Small intestine (tissue), 7 donors: ENCODE results near the gene TCTA. TPM values are rescaled to one million over a fixed set of nuclear protein-coding genes. Genes with fewer than 3 reads are reported as not detected.

Experiments used
- DNase-seq, 2 donors: peaks; one replicate each; pipeline versions ENCODE4 v3.0.0 to v3.0.0-alpha.2; 2013
- FAIRE-seq: peaks from 2 replicates; lab custom pipeline; 2012; peaks lifted over from hg19 to GRCh38; lab: Jason Lieb, UNC
- H3K27ac ChIP-seq, 3 donors: one replicate each; pipeline ENCODE4 v1.5.1; 2013; ENCODE audit warnings: low read length in 2 of 3, mild to moderate bottlenecking in 2 of 3, control low read depth in 1 of 3, inconsistent platforms in 1 of 3, low read depth in 1 of 3, moderate library complexity in 1 of 3
- H3K27me3 ChIP-seq, 3 donors: one replicate each; pipeline ENCODE4 v1.6.1; 2013; ENCODE audit warnings: low read length in 3 of 3, inconsistent platforms in 1 of 3; ENCODE audit not compliant: control insufficient read depth in 3 of 3, insufficient read depth in 3 of 3
- H3K36me3 ChIP-seq, 3 donors: one replicate each; pipeline ENCODE4 v1.6.1; 2013; ENCODE audit warnings: low read length in 3 of 3, inconsistent platforms in 1 of 3, low read depth in 1 of 3, mild to moderate bottlenecking in 1 of 3, moderate library complexity in 1 of 3; ENCODE audit not compliant: control insufficient read depth in 3 of 3, insufficient read depth in 2 of 3
- H3K4me1 ChIP-seq, 3 donors: one replicate each; pipeline ENCODE4 v1.6.1; 2013; ENCODE audit warnings: low read length in 2 of 3, inconsistent platforms in 1 of 3, low read depth in 1 of 3, mild to moderate bottlenecking in 1 of 3, moderate library complexity in 1 of 3; ENCODE audit not compliant: control insufficient read depth in 3 of 3, insufficient read depth in 2 of 3
- H3K4me3 ChIP-seq, 3 donors: one replicate each; pipeline ENCODE4 v1.5.1; 2013; ENCODE audit warnings: low read length in 3 of 3, control low read depth in 1 of 3, inconsistent platforms in 1 of 3, low read depth in 1 of 3, mild to moderate bottlenecking in 1 of 3, moderate library complexity in 1 of 3
- H3K9me3 ChIP-seq, 2 donors: one replicate each; pipeline ENCODE4 v1.6.1; 2013; ENCODE audit warnings: low read depth in 1 of 2, low read length in 1 of 2; ENCODE audit not compliant: control insufficient read depth in 2 of 2, insufficient read depth in 1 of 2
- WGBS, 3 donors: extraction: QIAGEN DNeasy Blood & Tissue Kit; methylation state at CpG; one replicate each; pipeline ENCODE4 v1.1.7; 2013; 5-methylcytosine and 5-hydroxymethylcytosine counted together
- polyA plus RNA-seq, 4 donors: library from polyadenylated mRNA; stranded (reverse) in 3 of 4; unstranded in 1 of 4; fragments of 200-250 nt in 3 of 4; fragments of 120-200 nt in 1 of 4; gene quantifications; one replicate each; pipeline versions ENCODE4 v1.2.1 to v1.2.3, GENCODE V29; 2013
- donor health status: healthy with polysubstance abuse.
- donor health status: control.
- donor health status: control.
- donor health status: Bipolar disorder and iron deficiency.
- donor health status: healthy.

TCTA gene
- polyA plus RNA-seq, 4 donors: 23.5 to 41.8 (median 32.2) TPM

DNA sequence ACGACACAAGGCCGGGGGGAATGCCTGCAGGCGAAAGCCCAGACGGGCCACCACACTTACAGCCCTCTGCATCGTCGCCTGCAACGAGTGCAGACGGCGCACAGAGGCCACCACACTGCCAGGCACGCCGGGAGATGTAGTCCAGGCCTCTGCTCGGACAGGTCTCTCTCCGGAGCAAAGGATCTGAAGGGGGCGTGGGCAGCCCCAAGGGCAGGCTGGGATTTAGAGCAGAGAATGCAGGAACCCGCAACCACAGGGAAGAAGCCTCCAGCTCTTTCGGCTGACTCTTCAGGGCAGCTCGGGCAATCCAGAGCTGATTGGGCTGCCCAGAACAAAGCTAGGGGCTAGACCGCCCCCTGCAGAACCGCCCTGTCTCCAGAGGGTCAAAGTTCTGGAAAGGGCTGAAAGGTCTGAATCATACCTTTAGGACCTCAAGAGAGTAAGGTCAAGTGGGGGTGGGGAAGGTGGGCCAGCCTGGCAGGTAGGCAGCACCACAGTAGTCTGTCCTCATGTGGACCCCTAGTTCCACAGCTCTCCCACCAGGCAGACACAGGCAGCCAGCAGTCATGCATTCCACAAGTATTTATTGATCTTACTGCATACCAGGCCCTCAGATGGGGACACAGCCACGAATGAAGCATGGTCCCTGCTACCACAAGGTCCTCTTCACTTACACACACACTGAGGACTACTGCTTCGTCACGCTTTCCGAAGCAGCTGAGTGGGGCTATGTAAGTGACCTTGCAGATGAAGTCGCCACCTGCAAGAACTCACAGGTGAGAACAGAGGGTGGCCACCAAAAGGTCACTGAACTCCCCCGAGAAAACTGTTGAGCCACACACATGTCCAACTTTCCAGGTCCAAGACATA is 10.4 kb downstream of the TCTA start, which contains the start of gene AMT:
TSS of gene AMT (minus strand) at position 95 of the 870 bp plus-strand sequence. CDS start at position 72, 23 bp downstream.
- H3K9me3 ChIP-seq: no peaks in the 10 kb centered on the region
- H3K36me3 ChIP-seq: peaks cover 0 to 54% (median 2%) of the 10 kb centered on the region in 3 donors
- H3K27me3 ChIP-seq: no peaks in the 10 kb centered on the region
- DNase-seq (peak; percentile 72 to 84), FAIRE-seq (no peak)
- H3K4me3 ChIP-seq: peak within 1 kb of the TSS in 2 of 3 donors; percentile 60 to 67
- H3K27ac ChIP-seq: peak within 1 kb of the TSS; percentile 14 to 77 (median 30)
- WGBS, 3 donors: 26 to 44% (median 42%) methylated on average over 25 of the region's 25 CpGs
- peaks cover 0 to 18% (median 5%) of the 10 kb centered on the region in 3 donors for H3K4me1 ChIP-seq

DNA sequence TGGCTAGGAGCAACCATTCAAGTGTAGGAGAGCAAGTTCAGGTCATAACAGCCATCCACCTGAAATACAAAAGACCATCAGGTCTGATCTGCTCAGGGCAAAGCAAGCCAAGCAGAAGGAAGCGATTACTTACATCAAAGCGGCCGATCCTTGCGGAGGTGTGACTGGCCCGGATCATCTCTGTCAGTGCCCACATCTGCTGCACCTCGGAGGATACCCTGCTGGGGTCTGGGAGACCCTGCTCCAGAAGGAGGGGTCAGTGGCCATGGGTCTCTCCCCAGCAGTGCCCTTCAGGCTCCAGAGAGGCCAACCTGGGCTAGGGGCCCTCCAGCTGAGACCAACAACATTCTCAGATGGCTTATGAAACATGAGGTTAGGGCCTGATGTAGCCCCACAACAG is 12.6 kb downstream of the TCTA start:
- Histone ChIP-seq H3K9me3 (no peaks in the 10 kb centered on the region), H3K4me1 (peaks cover 0 to 22% (median 5%) of the 10 kb centered on the region in 3 donors), H3K27ac (no peak overlapping the region), H3K4me3 (no peak overlapping the region), H3K36me3 (peaks cover 0 to 34% (median 2%) of the 10 kb centered on the region in 3 donors), H3K27me3 (no peaks in the 10 kb centered on the region)
- DNase-seq (no peak), FAIRE-seq (no peak)
- 95 to 97% (median 96%) methylated on average over 6 of the region's 6 CpGs for WGBS, 3 donors

- Histone ChIP-seq H3K27ac (no peak overlapping the region), H3K9me3 (no peaks in the 10 kb centered on the region), H3K4me1 (peaks cover 0 to 14% (median 0%) of the 10 kb centered on the region in 3 donors), H3K36me3 (peaks cover 0 to 24% (median 2%) of the 10 kb centered on the region in 3 donors), H3K4me3 (no peak overlapping the region), H3K27me3 (no peaks in the 10 kb centered on the region)
- DNase-seq: no peak
- WGBS, 3 donors: 87 to 98% (median 93%) methylated on average over 2 of the region's 2 CpGs
- FAIRE-seq: no peak
Observed at GRCh38 chr3:49427586-49427985, 15.4 kb downstream of the TCTA start.

- DNase-seq (no peak), FAIRE-seq (no peak)
- H3K36me3 ChIP-seq: peaks cover 0 to 23% (median 2%) of the 10 kb centered on the region in 3 donors
- H3K4me3 ChIP-seq: peak overlapping the region; percentile 52 to 79 (median 76)
- peaks cover 0 to 7% (median 0%) of the 10 kb centered on the region in 3 donors for H3K4me1 ChIP-seq
- peak overlapping the region; percentile 65 to 98 (median 90) for H3K27ac ChIP-seq
- WGBS, 3 donors: 2 to 4% (median 3%) methylated on average over 9 of the region's 9 CpGs
- H3K27me3 ChIP-seq: no peaks in the 10 kb centered on the region
- H3K9me3 ChIP-seq: no peaks in the 10 kb centered on the region
Observed at GRCh38 chr3:49428752-49429080, 16.5 kb downstream of the TCTA start.

- H3K27ac ChIP-seq: no peak overlapping the region
- H3K27me3 ChIP-seq: no peaks in the 10 kb centered on the region
- H3K4me3 ChIP-seq: no peak overlapping the region
- no peaks in the 10 kb centered on the region for H3K9me3 ChIP-seq
- peaks cover 0 to 4% (median 0%) of the 10 kb centered on the region in 3 donors for H3K4me1 ChIP-seq
- no peaks in the 10 kb centered on the region for H3K36me3 ChIP-seq
- FAIRE-seq (no peak), DNase-seq (no peak)
- 89 to 93% (median 89%) methylated on average over 5 of the region's 5 CpGs for WGBS, 3 donors
Observed at GRCh38 chr3:49434731-49435130, 22.5 kb downstream of the TCTA start.

- no peak for FAIRE-seq
Observed at GRCh38 chr3:49445391-49445790, 33.2 kb downstream of the TCTA start.

GRCh38 chr3:49453621-49454020 is 41.4 kb downstream of the TCTA start:
- H3K36me3 ChIP-seq: no peaks in the 10 kb centered on the region
- DNase-seq: no peak
- no peaks in the 10 kb centered on the region for H3K4me1 ChIP-seq
- FAIRE-seq: no peak
- no peaks in the 10 kb centered on the region for H3K9me3 ChIP-seq
- no peak overlapping the region for H3K27ac ChIP-seq
- H3K4me3 ChIP-seq: no peak overlapping the region
- WGBS, 3 donors: 93 to 95% (median 95%) methylated on average over 4 of the region's 4 CpGs
- H3K27me3 ChIP-seq: no peaks in the 10 kb centered on the region

More at GRCh38 chr3:49445391-49445790, 33.2 kb downstream of the TCTA start:
- no peak for DNase-seq
- Histone ChIP-seq H3K36me3 (no peaks in the 10 kb centered on the region), H3K4me3 (no peak overlapping the region), H3K27ac (no peak overlapping the region), H3K4me1 (peaks cover 0 to 2% (median 0%) of the 10 kb centered on the region in 3 donors), H3K9me3 (no peaks in the 10 kb centered on the region), H3K27me3 (no peaks in the 10 kb centered on the region)
- WGBS, 3 donors: 84 to 95% (median 84%) methylated on average over 5 of the region's 5 CpGs

DNA sequence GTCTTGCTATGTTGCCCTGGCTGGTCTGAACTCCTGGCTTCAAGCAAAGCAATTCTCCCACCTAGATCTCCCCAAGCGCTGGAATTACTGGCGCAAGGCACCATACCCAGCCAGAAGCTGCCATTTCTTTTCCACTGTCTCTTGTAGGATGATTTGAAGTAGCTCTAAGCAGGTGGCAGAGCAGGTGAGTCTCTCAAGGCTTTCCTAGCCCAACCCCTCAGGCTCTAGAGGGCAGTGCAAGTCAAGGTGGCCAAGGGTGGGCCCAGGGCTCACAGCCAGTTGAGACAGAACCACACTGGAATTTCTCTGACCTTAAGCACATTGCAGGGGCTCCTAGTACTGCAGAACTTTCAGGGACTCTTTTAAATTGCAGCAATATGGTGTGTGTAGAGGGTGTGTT is 42.2 kb downstream of the TCTA start:
- Histone ChIP-seq H3K4me1 (peaks cover 0 to 3% (median 0%) of the 10 kb centered on the region in 3 donors), H3K27ac (no peak overlapping the region), H3K9me3 (no peaks in the 10 kb centered on the region), H3K4me3 (no peak overlapping the region), H3K36me3 (no peaks in the 10 kb centered on the region), H3K27me3 (no peaks in the 10 kb centered on the region)
- DNase-seq (peak; percentile 36 to 43), FAIRE-seq (no peak)
- 48 to 78% (median 62%) methylated on average over 2 of the region's 2 CpGs for WGBS, 3 donors
